Measurements from ENCODE around the gene SLC35D1. TPM values are rescaled to one million over a fixed set of nuclear protein-coding genes. Genes with fewer than 3 reads are reported as not detected.

SLC35D1 gene
- total and polyA plus RNA-seq, 8 donors: 1.9 to 7.7 (median 4.5) TPM

GRCh38 chr1:67052741-67053534 is 1.0 kb downstream of the SLC35D1 start:
- Histone ChIP-seq H3K27ac (peak overlapping the region; percentile 93 to 97 (median 96)), H3K27me3 (no peaks in the 10 kb centered on the region), H3K4me1 (peaks cover 12 to 25% (median 20%) of the 10 kb centered on the region in 3 donors), H3K9me3 (no peaks in the 10 kb centered on the region), H3K4me3 (peak overlapping the region; percentile 65 to 83 (median 80)), H3K36me3 (no peaks in the 10 kb centered on the region)
- FAIRE-seq (no peak), ATAC-seq (peak; percentile 26 to 58 (median 42)), DNase-seq (peak in 5 of 6 donors; percentile 13 to 66 (median 31))
- intact Hi-C loops (cut with DNase I): no loop called here
- TF ChIP-seq CTCF (IDR thresholded peaks at IDR 0.05): no peak
- 1% methylated on average over 25 of the region's 25 CpGs for WGBS, 2 donors

GRCh38 chr1:67051196-67051595 is 2.8 kb downstream of the SLC35D1 start:
- WGBS, 2 donors: 28 to 38% methylated on average over 4 of the region's 4 CpGs
- no peak for TF ChIP-seq CTCF (IDR thresholded peaks at IDR 0.05)
- FAIRE-seq (no peak), ATAC-seq (no peak), DNase-seq (no peak)
- peaks cover 0 to 12% (median 0%) of the 10 kb centered on the region in 3 donors for H3K36me3 ChIP-seq
- H3K4me1 ChIP-seq: peaks cover 12 to 25% (median 20%) of the 10 kb centered on the region in 3 donors
- no peaks in the 10 kb centered on the region for H3K27me3 ChIP-seq
- H3K27ac ChIP-seq: no peak overlapping the region
- no peaks in the 10 kb centered on the region for H3K9me3 ChIP-seq
- intact Hi-C loops (cut with DNase I): no loop called here
- H3K4me3 ChIP-seq: peak overlapping the region in 1 of 4 donors; percentile 83

- DNase-seq: no peak
- WGBS, 2 donors: 94 to 95% methylated on average over 4 of the region's 4 CpGs
- no peak for FAIRE-seq
- intact Hi-C loops (cut with DNase I): no loop called here
- Histone ChIP-seq H3K9me3 (no peaks in the 10 kb centered on the region), H3K36me3 (peaks cover 0 to 53% (median 0%) of the 10 kb centered on the region in 3 donors), H3K4me3 (no peak overlapping the region), H3K4me1 (peaks cover 0 to 4% (median 3%) of the 10 kb centered on the region in 3 donors), H3K27ac (no peak overlapping the region), H3K27me3 (no peaks in the 10 kb centered on the region)
- no peak for TF ChIP-seq CTCF (IDR thresholded peaks at IDR 0.05)
- ATAC-seq: no peak
Measured at GRCh38 chr1:67044631-67045270, 9.2 kb downstream of the SLC35D1 start.

GRCh38 chr1:67043366-67043765 is 10.6 kb downstream of the SLC35D1 start:
- no peak for DNase-seq
- Histone ChIP-seq H3K36me3 (peaks cover 0 to 53% (median 0%) of the 10 kb centered on the region in 3 donors), H3K9me3 (no peaks in the 10 kb centered on the region), H3K27ac (no peak overlapping the region), H3K4me3 (no peak overlapping the region), H3K27me3 (no peaks in the 10 kb centered on the region), H3K4me1 (no peaks in the 10 kb centered on the region)
- 49 to 54% methylated on average over 3 of the region's 3 CpGs for WGBS, 2 donors
- FAIRE-seq: no peak
- intact Hi-C loops (cut with DNase I): no loop called here
- ATAC-seq: no peak
- no peak for TF ChIP-seq CTCF (IDR thresholded peaks at IDR 0.05)
